Stimulated activated CD4-positive, alpha-beta T cell treated with anti-CD3 and anti-CD28 coated beads, Interleukin-4, amount 100 ng/mL, for 48 hours (primary cell): ENCODE data around the gene FRMD7.
"Not testable (repeated sequence)": the region's sequence is repeated elsewhere in the genome, so short reads cannot be mapped to it uniquely, and the experiment has no call there.

Experiments
- DNase-seq, 2 donors: peaks; one replicate each; pipeline ENCODE4 v3.0.0-alpha.2; 2020; ENCODE audit warnings: low read depth in 2 of 2

FRMD7 gene, protein sequence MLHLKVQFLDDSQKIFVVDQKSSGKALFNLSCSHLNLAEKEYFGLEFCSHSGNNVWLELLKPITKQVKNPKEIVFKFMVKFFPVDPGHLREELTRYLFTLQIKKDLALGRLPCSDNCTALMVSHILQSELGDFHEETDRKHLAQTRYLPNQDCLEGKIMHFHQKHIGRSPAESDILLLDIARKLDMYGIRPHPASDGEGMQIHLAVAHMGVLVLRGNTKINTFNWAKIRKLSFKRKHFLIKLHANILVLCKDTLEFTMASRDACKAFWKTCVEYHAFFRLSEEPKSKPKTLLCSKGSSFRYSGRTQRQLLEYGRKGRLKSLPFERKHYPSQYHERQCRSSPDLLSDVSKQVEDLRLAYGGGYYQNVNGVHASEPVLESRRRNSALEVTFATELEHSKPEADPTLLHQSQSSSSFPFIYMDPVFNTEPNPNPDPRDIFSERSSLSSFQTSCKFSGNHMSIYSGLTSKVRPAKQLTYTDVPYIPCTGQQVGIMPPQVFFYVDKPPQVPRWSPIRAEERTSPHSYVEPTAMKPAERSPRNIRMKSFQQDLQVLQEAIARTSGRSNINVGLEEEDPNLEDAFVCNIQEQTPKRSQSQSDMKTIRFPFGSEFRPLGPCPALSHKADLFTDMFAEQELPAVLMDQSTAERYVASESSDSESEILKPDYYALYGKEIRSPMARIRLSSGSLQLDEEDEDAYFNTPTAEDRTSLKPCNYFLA

DNA sequence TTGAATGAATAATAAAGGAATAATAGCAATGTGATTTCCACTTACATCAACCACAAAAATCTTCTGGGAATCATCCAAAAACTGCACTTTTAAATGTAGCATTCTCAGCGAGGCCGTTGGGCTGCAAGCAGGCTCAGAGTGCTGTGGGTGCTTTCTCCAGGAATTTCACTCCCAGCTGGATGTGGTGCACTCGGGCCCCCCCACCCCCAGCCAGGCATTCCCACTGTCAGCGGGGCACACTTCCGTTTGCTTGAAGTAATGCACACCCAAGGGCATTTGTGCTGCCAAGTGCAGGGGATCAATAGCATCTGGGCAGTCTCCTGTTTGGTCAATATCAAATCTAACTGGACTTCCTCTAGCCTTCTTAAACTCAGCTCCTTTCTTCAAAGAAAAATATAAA, at the start of gene FRMD7:
FRMD7 (minus strand) TSS at position 278 of the 400 bp plus-strand sequence; CDS start at position 102, 176 bp downstream.
- DNase-seq: no peak

DNA sequence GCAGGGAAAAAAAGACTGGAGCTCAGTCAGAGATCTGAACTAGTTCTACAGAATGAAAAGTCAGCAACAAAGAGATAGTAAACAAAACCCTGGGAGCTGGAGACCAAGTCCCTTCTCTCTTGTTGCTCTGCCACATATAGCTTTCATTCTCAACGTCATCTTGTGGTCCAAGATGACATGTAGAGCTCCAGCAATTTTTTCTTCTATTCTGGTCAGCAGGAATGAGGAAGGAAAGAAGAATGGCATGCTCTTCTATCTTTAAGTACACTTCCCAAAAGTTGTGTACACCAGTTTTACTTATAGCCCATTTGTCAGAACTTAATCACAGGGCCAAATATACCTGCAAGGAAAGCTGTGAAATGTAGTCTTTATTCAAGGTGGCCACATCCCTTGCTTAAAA, 45.8 kb upstream of the FRMD7 start:
- DNase-seq: no peak

DNA sequence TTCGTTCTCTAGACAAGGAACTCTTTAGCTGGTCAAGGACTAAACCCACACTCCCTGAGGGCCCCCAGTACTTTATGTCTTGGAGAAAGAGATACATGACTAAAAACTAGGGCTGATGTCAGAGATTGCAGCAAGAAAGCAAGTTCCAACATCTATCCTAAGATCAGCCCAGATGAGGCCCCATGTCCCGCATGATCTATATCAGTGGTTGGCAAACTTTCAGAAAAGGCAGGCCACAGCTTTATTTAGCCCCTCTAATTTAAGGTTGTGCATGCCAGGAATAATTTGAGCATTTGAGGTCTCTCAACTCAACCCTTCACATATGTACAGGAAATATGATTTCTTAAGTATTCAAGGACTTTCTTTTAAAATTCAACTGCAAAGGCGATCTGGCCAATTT, 44.1 kb upstream of the FRMD7 start:
- DNase-seq: no peak

DNA sequence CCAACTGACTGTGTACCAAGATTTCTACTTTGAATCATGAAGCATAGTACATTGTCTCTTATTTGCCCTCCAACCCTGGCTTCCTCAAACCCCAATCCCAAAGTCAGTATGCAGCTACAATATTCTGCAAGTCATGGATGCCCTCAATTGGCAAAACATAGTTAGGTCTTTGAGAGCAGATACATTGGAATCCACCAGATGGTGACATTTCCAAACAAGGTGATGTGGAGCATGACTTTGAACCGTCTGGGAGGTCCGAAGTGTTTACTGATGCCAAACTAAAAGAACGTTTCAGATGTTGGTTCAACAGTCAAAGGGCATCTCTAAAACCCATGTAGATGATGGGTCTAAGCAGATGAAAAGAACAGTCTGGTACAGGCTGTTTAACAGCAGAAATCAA, 43.7 kb upstream of the FRMD7 start:
- no peak for DNase-seq

DNA sequence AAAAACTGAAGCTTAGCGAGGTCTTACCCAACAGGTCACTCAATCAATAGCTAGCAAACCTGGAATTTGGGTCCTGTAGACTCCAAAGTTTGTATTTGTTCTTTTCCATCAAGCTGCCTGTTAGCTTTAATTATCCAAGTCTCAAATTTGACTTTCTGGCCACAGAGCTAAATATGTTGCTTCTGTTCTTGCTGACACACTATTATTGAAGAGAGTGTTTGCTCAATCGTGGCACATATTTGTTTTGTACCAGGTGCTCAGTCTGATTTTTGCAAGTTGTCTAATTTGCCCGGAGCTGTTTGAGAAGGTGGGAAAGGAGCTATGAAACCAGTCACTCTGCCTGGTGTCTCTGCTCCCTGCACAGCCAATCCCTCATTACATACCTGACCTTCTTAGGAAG, 41.7 kb upstream of the FRMD7 start:
- DNase-seq: no peak

DNA sequence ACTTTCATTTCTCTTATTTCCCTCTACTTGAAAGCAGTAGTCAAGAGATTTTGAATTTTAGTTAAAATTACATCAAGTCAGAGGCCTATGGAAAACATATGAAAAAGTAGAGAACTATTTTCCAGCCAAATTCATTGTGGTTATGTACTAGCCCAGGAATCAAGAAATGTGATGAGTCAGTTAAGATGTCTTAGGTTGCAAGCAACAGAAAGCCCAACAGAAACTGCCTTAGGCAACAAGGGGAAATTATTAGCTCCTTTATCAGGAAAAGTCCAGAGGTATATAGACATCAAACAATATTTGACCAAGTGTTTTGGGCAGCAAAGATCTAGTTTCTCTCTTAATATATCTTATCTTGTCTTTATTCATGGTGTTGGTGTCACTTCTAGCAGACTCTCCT, 37.8 kb upstream of the FRMD7 start:
- DNase-seq: no peak

DNA sequence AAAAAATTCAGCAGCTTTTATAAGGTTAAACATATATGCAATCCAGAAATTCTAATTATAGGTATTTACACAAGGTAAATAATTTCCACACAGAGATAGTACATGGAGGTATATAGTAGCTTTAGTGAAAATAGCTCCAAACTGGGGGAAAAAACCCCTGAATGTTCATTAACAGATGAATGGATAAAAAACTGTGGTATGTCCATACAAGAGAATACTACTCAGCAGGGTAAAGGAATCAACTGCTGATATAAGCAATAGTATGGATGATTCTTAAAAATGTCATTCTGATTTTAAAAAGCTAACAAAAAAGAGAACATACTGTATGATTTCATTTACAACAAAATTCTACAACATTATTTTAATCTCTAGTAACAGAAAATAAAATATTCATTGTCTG, 37.2 kb upstream of the FRMD7 start:
- no peak for DNase-seq

DNA sequence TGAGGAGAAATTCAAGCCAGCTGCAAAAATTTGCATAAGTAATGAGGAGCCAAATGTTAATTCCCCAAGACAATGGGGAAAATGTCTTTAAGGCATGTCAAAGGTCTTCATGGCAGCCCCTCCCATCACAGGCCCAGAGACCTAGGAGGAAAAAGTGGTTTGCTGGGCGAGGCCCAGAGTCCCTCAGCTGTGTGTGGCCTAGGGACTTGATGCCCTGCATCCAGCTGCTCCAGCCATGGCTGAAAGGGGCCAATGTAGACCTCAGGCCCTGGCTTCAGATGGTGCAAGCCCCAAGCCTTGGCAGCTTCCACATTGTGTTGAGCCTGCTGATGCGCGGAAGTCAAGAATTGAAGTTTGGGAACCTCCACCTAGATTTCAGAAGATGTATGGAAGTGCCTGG, 35.3 kb upstream of the FRMD7 start:
- not testable (repeated sequence) for DNase-seq

DNA sequence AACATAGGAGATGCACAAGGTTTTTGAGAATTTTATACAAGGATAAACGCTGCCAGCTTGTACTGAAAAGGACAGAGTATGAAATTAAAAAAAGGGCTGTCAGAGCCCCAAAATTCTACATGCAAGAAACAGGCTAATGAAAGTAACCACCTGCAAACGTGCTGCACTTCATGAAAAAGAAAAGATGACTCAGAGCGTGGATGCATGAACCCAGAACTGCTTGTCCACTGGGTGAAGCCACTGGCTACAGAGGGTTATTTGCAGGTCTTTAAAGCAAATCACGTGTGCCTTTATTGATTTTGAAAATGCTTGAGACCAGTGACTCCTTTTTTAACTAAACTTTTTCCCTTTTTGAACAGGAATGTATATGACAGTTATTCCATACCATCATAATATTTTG, 25.3 kb upstream of the FRMD7 start:
- DNase-seq: no peak

DNA sequence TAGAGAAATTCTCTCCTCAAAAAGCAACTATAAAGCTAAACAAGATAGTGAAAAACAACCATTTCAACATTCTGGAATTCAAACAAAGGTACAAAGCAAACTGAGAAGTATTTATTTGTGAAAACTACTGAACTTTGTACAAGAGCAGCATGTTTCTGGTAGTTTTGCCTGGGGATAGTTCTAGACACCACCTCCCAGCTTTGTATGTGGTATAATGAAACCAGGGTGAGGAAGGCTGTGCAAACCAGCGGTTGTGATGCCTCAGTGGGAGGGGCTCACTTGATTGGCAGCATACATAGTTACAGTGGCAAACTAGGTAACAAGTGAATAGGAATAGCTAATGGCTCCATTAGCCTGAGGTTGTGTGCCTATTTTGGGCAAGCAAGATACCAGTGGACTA, 18.6 kb upstream of the FRMD7 start:
- no peak for DNase-seq

DNA sequence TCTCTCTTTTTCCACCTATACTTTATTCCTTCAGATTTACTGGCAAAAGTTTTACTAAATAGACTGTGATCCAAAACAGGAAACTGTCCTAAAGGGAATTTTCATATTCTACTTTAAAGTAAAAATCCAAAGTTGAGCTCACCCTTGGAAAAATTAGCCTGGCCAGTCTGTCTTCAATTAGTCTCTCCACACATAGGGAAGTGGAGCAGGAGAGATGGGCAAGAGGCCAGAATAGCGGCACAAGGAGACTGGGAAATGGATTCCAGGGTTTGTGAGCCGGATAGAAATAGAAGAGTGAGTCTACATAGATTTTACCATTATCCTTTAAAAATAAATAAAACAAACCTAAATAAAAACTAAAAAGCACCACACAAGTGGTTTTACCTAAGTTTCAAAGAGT, 16.2 kb upstream of the FRMD7 start:
- no peak for DNase-seq

DNA sequence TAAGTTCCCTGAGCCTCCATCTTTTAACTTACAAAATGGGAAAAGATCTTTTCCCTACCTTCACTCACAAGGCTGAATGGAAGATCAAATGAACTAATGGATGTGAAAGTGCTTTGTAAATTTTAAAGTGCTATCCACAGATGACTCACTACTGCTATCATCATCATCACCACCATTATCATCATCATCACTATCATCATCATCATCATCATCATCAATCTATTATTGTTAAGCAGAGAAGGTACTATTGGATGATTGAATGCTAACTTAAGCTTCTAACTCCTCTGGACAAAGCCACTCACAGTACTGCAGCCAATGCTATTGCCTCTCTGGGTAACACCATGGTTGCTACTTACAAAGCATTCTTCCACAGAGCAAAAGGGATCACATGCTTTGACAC, 1.9 kb downstream of the FRMD7 start:
- DNase-seq: no peak

DNA sequence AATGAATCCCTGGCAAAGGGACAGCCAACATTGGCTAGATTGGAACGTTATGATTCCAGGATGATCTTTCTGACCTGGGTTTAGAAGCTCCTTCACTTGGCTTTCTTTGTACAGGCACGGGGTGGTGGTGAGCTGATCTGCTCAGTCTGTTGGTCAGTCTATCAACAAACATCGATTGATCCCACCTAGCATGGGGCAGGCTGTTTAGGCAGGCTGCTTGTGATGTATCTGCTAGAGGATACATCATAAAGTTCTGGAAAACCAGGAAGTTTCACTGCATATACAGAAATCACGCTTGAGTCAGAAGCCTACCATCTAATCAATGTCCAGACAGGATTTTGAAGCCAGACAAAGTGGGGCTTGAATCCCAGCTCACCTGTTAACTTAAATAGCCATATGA, 6.9 kb downstream of the FRMD7 start:
- no peak for DNase-seq

DNA sequence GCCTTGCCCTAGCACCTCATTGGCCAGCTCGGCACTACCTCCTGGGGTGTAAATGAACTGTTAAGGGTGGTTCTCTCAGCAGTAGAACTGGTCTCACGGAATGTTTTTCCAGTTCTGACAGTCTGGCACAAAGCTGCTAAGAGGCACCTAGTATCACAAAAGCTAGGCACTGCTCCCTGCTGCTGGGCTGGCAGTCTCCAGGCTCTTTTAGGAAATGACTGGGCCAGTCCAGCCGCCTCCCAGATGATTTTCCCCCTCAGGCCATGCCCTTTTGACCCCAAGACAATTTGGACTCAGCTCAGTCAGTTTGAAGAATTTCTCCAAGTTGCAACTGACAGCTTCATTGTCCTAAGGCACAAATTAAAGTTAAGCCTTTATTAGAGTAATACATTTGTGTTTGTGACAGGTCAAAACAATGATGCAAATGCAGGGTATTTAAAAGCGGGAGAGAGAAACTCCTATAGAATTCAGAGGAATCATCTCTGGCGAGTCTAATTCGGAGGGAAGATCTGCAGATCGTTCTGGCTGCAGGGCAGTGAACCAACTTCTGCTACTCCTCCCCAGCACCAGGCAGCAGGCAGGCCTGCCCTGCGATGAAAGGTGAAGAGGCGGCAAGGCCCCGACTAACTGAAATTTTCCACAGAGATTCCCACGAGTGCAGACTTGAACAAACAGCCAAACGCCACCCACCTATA, 7.9 kb downstream of the FRMD7 start:
- DNase-seq: no peak

DNA sequence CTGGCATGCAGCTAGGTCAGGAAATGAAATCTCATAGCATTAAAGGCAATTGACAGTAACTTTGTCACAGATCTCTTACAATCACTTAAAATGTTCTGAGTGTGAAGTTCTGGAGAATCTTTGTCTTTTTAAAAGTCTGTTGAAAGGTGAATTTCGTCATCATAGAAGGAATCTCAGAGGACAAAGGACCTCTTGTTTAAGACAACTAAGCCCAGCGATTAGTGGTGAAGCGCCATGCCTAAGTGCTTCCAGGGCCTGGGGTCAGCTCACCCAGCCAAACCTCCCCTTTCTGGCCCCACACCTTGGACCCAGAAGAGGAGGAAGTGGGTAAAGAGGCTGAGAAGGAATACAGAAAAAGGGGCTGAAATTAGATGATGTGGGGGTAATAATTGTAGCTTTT, 8.5 kb downstream of the FRMD7 start:
- DNase-seq: no peak

DNA sequence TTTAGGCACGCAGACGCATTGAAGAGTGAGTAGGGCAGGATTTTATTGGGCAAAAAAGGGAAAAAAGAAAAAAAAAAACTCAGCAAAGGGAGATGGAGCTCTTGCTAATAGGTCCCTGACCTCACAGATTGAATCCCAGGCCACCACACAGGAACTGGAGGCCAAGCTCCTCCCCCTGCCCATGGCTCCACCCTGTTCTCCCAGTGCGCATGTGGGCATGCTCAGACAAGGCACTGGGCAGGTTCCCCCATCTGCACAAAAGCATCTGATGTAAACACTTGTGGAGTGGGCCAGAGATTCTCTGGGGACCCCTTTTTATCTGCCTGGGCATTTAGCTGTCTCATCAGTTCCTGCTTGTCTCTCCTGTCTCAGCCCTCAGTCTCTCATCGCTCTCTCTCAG, 9.5 kb downstream of the FRMD7 start:
- DNase-seq: no peak

DNA sequence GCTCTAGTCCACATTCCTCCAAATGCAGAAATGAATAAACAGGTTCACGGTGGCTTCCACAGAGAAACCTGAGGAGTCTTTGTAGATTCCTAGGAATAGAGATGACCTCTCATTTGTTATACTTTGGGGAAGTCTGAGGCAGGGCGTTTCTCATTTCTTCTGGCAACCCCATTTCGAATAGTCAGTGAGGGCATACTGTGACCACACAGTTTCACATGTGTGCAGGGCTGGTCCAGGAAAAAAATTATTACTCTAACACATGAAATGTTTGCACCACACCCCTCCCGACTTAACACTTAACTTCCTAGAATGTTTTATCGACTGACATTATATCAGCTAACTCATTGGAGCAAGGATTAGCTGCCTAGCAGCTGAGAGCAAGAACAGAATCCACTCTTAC, 12.0 kb downstream of the FRMD7 start:
- DNase-seq: no peak

DNA sequence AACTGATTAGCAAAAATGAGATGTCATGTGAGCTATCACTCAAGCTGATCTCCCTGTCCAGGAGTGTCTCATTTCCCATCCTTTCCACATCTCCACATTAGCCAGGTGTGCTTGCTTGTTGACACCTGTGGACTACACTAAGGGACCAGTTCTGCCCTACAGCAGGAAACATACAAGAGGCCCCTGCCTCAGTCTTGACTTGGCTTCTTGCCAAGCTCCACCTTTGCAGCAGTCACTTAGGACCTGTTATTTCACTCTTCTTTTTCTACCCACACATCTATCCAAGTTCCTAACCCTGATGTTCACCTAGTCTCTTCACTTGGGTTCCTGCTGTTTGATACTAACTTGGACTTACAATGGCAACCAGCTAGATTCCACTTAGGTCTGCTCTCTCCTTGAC, 13.2 kb downstream of the FRMD7 start:
- no peak for DNase-seq

DNA sequence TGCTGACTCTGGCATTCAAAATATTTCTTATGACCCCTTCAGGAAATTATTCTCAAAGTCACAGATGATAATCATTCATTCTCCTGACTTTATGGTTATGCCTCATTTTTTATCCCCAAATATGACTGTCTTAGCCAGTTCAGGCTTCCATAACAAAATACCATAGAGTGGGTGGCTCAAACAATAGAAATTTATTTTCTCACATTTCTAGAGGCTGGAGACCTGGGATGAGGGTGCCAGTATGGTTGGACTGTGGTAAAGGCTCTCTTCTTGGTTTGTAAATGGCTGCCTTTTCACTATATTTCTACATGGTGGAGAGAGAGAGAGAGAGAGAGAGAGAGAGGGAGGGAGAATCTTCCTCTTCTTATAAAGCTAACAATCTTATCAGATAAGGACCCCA, 20.5 kb downstream of the FRMD7 start:
- DNase-seq: no peak

DNA sequence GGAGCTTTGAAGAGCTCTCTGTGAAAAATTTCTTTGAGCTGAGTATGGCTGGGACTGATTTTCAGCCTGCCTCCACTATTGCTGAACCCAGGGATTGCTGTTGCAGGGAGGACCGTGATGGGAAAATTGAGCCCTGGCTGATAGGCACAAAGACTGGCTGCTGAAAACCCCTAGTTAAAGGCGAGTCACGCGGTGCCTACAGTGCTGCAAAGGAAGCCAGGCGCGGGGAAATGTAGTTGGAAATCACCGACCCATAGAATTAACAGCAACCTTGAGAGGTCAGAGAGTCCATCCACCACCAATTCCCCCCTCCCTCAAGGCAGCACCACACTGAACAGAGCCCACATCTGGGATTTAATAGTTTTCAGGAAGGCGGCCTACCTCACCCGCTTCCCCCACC, 26.0 kb downstream of the FRMD7 start:
- no peak for DNase-seq

DNA sequence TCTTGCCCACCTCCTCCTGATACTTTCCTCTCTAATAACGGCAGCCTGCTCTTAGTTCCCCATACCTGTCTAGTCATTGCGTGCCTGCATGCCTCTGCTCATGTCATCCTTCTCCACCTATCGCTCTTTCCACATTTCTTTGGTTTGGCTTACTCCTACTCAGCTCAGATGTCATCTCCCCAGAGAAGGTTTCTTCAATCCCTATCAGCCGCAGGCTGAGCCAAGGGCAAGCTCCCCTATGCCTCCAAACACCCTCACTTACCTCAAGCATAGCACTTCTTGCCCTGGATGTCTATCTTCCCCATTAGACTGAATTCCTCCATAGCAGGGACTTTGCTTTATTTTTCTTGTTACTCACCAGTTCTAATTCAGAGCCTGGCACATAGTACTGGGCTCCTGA, 26.6 kb downstream of the FRMD7 start:
- DNase-seq: no peak

DNA sequence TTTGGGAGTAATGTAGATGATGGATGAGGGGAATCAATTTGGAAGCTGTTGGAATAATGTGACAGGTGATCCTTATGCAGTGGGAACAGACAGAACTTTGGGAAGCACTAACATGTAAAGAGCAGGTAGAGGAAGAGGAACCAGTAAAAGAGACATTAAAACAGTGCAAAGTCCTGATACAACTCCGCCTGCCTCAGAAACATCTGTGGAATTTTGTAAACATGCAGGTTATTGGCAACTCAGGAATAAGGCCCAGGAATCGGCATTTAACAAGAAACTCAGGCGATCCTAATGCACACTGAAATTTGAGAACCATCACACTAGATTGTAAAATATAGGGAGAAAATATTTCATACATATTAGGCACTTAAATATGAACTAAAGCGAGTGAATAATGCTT, 29.1 kb downstream of the FRMD7 start:
- not testable (repeated sequence) for DNase-seq

DNA sequence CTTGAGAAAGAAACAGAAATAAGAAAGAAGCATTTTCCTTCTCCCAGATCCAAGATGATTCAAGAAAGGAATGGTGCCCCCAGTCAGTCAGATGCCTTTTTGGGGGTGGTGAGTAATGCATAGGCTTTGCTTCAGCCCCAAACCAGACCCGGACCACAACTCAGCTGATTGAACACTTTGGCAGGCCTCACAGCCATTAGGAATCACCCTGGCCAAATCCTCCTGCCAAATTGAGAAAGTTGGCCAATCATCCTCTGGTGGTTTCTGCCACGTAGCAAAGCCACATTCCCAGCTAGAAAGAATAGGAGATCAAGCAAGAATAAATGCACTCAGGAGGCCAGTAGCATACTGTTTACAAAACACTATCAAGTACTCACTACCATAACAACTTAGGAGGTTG, 33.7 kb downstream of the FRMD7 start:
- no peak for DNase-seq
